Caki2 (cell line): Measurements from ENCODE around the gene OR1N1. TPM values are rescaled to one million over a fixed set of nuclear protein-coding genes. Genes with fewer than 3 reads are reported as not detected.

ENCODE experiments used
- DNase-seq: peaks from one replicate; pipeline ENCODE4 v3.0.0-alpha.2; 2015; ENCODE audit warnings: low read depth
- in situ Hi-C: cut with HindIII; loops from 2 replicates; pipeline ENCODE4 v1.10.0; 2016; ENCODE audit warnings: low sequenced_read_pairs, low pct_unique_long_range_greater_than_20kb, mixed read lengths
- total RNA-seq: library from RNA; depleted of rRNA; stranded (reverse); fragments of >200 nt; shearing (Covaris generic); gene quantifications from 2 replicates; pipeline ENCODE4 v1.2.3, GENCODE V29; 2014; ENCODE audit warnings: low replicate concordance; rRNA removed

Gene OR1N1
- total RNA-seq, 1 experiment from 2014 or later: not detected

DNA sequence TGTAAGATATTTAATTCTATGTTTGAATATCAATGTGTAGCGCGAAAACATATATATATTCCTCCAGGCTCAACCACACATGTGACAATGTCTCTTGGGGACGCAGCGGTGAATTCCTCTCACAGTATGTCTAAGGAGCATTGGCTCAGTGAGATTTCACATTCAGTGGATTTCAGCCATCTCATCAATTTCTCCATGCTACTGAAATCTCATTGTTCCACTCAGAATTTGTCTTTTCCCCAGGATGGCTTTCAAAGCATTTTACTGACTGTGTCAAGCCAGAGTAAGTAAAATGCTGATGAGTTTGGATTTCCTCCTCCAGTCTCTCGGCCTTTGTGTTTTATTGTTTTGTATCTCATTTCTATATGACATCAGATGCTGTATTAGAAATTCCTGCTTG, 48.0 kb downstream of the OR1N1 start:
- in situ Hi-C loops: no loop called here
- no peak for DNase-seq

DNA sequence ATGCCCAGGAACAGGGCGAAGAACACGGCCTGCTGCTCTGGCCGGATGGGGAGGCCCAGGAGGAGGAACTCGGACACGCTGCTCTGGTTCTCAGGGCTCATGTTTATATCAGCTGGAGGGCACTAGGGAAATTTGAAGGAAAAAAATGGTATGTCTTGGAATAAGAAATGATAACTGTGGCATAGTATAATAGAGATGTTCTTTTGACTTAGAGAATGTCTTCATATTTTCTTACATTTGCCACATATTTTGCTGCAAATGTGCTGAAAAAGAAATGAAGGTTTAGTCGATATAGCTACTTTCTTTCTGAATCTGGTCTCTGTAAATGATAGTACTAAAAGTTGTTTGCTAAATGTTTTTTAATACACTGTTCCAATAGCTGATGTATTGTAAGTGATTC, 49.3 kb downstream of the OR1N1 start, which contains the start of gene OR1J1:
OR1J1 (minus strand) TSS at position 101 of the 400 bp plus-strand sequence; CDS start at position 101, 0 bp downstream.
- in situ Hi-C loops: no loop called here
- DNase-seq: no peak

DNA sequence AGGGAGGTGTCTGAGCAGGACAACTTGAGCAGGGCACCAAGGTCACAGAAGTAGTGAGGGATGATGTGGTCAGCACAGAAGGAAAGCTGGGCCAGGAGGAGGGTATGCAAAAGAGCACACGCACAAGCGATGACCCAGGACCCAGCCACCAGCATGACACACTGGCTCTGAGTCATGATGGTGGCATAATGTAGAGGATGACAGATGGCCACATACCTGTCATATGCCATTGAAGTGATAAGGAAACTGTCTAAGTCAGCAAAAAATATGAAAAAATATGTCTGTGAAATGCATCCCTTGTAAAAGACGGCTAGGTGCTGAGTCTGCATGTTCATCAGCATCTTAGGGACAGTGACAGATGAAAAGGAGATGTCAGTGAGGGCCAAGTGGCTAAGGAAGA, 49.7 kb downstream of the OR1N1 start:
- in situ Hi-C loops: no loop called here
- DNase-seq: no peak

Other genes with a start within 250 kb of the OR1N1 start
- 2.6 and 7.6 TPM in 2 replicates for gene PTGS1, start 156.3 kb downstream of the OR1N1 start, total RNA-seq
- not detected in 2 replicates for gene OR1J1, start 49.4 kb downstream of the OR1N1 start, total RNA-seq
- gene OR1J2, start 16.5 kb downstream of the OR1N1 start, total RNA-seq: not detected in 2 replicates
- gene OR1J4, start 8.2 kb downstream of the OR1N1 start, total RNA-seq: not detected in 2 replicates
- gene OR1N2, start 25.8 kb upstream of the OR1N1 start, total RNA-seq: not detected in 2 replicates
- 0.12 TPM in 1 of 2 replicates, not detected in the other for gene OR1L8, start 56.1 kb upstream of the OR1N1 start, total RNA-seq
- not detected in 2 replicates for gene OR1Q1, start 87.4 kb upstream of the OR1N1 start, total RNA-seq
- gene OR1B1, start 130.3 kb upstream of the OR1N1 start, total RNA-seq: not detected in 2 replicates
- gene OR1L1, start 134.4 kb upstream of the OR1N1 start, total RNA-seq: not detected in 2 replicates
- not detected in 2 replicates for gene OR1L3, start 147.8 kb upstream of the OR1N1 start, total RNA-seq
- not detected in 2 replicates for gene OR1L4, start 196.7 kb upstream of the OR1N1 start, total RNA-seq
- not detected in 2 replicates for gene OR1L6, start 215.0 kb upstream of the OR1N1 start, total RNA-seq